Activated B cell treated with CpG ODN at 0.5 μM for 24 hours (primary cell): Measurements from ENCODE around the gene PDCD4. TPM values are rescaled to one million over a fixed set of nuclear protein-coding genes. Genes with fewer than 3 reads are reported as not detected.

Experiments used
- ATAC-seq: fragments of 200-7000 bp; cut with Tn5 transposase; one replicate; pipeline ENCODE4 v1.10.0; 2021; ENCODE audit warnings: low read depth, mild to moderate bottlenecking, moderate library complexity
- CTCF ChIA-PET: fragments of 350-600 bp; sonication (Branson Sonifier 250); formaldehyde crosslinking; loops from one replicate; lab custom pipeline; 2021; ENCODE audit warnings: antibody characterized with exemption; lab: Charles Lee
- POLR2A ChIA-PET: fragments of 350-600 bp; sonication (Branson Sonifier 250); formaldehyde crosslinking; loops from one replicate; lab custom pipeline; 2021; ENCODE audit warnings: antibody characterized with exemption; lab: Charles Lee
- DNase-seq: peaks from one replicate; pipeline ENCODE4 v3.0.0; 2022
- H3K27ac Mint-ChIP-seq: one replicate; pipeline ENCODE4 v1.8.0; 2020; ENCODE audit warnings: mixed read lengths
- H3K27me3 Mint-ChIP-seq: one replicate; pipeline ENCODE4 v1.8.0; 2021; ENCODE audit warnings: mixed read lengths
- H3K36me3 Mint-ChIP-seq: one replicate; pipeline ENCODE4 v1.8.0; 2021; ENCODE audit warnings: low read depth, mixed read lengths
- H3K4me1 Mint-ChIP-seq: one replicate; pipeline ENCODE4 v1.8.0; 2021; ENCODE audit warnings: mixed read lengths
- H3K4me3 Mint-ChIP-seq: one replicate; pipeline ENCODE4 v1.8.0; 2020; ENCODE audit warnings: mild to moderate bottlenecking, mixed read lengths
- H3K9me3 Mint-ChIP-seq: one replicate; pipeline ENCODE4 v1.8.0; 2020; ENCODE audit warnings: mixed read lengths
- CTCF ChIP-seq: fragments of 200-600 bp; IDR thresholded peaks from one replicate; pipeline ENCODE4 v1.8.0; 2022; ENCODE audit warnings: antibody characterized with exemption, mild to moderate bottlenecking
- intact Hi-C: fragments of 100-400 bp; cut with micrococcal nuclease; formaldehyde crosslinking; loops from one replicate; pipeline ENCODE4 v1.15.1; 2024
- total RNA-seq: library from RNA; stranded (reverse); gene quantifications from 2 replicates; pipeline ENCODE4 v1.2.3, GENCODE V29; 2022

Gene PDCD4
- total RNA-seq, 1 donor from 2014 or later, result 143 TPM

- POLR2A ChIA-PET, result interaction anchor here (0.6 to 1.5 kb wide), 3 partner anchors 9 to 30 kb away, joined by 3 to 6 read pairs (median 4); no protein-coding TSS in a partner anchor
- H3K27ac Mint-ChIP-seq, result no peak overlapping the region
Measured at GRCh38 chr10:110852947-110853346, 18.8 kb upstream of the PDCD4 start.

GRCh38 chr10:110853921-110854605 lies 17.7 kb upstream of the PDCD4 start:
- no peaks in the 10 kb centered on the region for H3K27me3 Mint-ChIP-seq
- POLR2A ChIA-PET, result no interaction called here
- CTCF ChIA-PET, result no interaction called here
- peaks cover 55% of the 10 kb centered on the region for H3K4me1 Mint-ChIP-seq
- DNase-seq (no peak), ATAC-seq (no peak)
- no peak overlapping the region for H3K27ac Mint-ChIP-seq
- TF ChIP-seq CTCF, result no peak
- no peaks in the 10 kb centered on the region for H3K9me3 Mint-ChIP-seq
- H3K36me3 Mint-ChIP-seq, result no peaks in the 10 kb centered on the region
- intact Hi-C loops, result no loop called here
- H3K4me3 Mint-ChIP-seq, result no peak overlapping the region

More at GRCh38 chr10:110852947-110853346, 18.8 kb upstream of the PDCD4 start:
- Mint-ChIP-seq H3K4me3 (no peak overlapping the region), H3K9me3 (no peaks in the 10 kb centered on the region), H3K4me1 (peaks cover 48% of the 10 kb centered on the region), H3K36me3 (no peaks in the 10 kb centered on the region), H3K27me3 (no peaks in the 10 kb centered on the region)
- intact Hi-C loops, result no loop called here
- CTCF ChIA-PET, result interaction anchor here (1.1 kb wide), 1 partner anchor 24 kb away, joined by 3 read pairs; no protein-coding TSS in a partner anchor
- ATAC-seq (no peak), DNase-seq (no peak)
- TF ChIP-seq CTCF, result no peak

GRCh38 chr10:110857265-110858171 lies 14.2 kb upstream of the PDCD4 start:
- ChIA-PET CTCF (interaction anchor here (0.6 to 1.3 kb wide), 3 partner anchors 37 to 54 kb away, joined by 3 to 4 read pairs (median 3); no protein-coding TSS in a partner anchor), POLR2A (interaction anchor here (0.6 to 5.6 kb wide), 7 partner anchors 9 to 62 kb away, joined by 3 to 64 read pairs (median 9); partner anchors contain the start of genes BBIP1, PDCD4 and SHOC2)
- H3K36me3 Mint-ChIP-seq, result no peaks in the 10 kb centered on the region
- peaks cover 63% of the 10 kb centered on the region for H3K4me1 Mint-ChIP-seq
- no peak overlapping the region for H3K4me3 Mint-ChIP-seq
- no peak for DNase-seq
- H3K9me3 Mint-ChIP-seq, result no peaks in the 10 kb centered on the region
- peak; percentile 19 for ATAC-seq
- TF ChIP-seq CTCF, result no peak
- H3K27me3 Mint-ChIP-seq, result no peaks in the 10 kb centered on the region
- intact Hi-C loops, result no loop called here
- peak overlapping the region; percentile 30 for H3K27ac Mint-ChIP-seq

- intact Hi-C loops, result no loop called here
Measured at GRCh38 chr10:110858297-110858934, 13.3 kb upstream of the PDCD4 start.

More at GRCh38 chr10:110858297-110858934, 13.3 kb upstream of the PDCD4 start:
- H3K9me3 Mint-ChIP-seq, result no peaks in the 10 kb centered on the region
- no peaks in the 10 kb centered on the region for H3K36me3 Mint-ChIP-seq
- peaks cover 67% of the 10 kb centered on the region for H3K4me1 Mint-ChIP-seq
- H3K27ac Mint-ChIP-seq, result peak overlapping the region; percentile 57
- POLR2A ChIA-PET, result interaction anchor here (0.6 to 5.6 kb wide), 10 partner anchors 8 to 290 kb away, joined by 3 to 64 read pairs (median 6); partner anchors contain the start of genes BBIP1, PDCD4 and SHOC2
- no peak for DNase-seq
- no peak for TF ChIP-seq CTCF
- H3K27me3 Mint-ChIP-seq, result no peaks in the 10 kb centered on the region
- no peak for ATAC-seq
- CTCF ChIA-PET, result interaction anchor here (0.8 kb wide), 1 partner anchor 12 kb away, joined by 4 read pairs; no protein-coding TSS in a partner anchor
- no peak overlapping the region for H3K4me3 Mint-ChIP-seq
